Spleen (tissue), 11 donors: ENCODE measurements around the gene MAEA. TPM values are rescaled to one million over a fixed set of nuclear protein-coding genes. Genes with fewer than 3 reads are reported as not detected.

Experiments
- DNase-seq: peaks from one replicate; pipeline ENCODE4 v3.0.0-alpha.2; 2020
- H3K27ac ChIP-seq, 8 donors: fragments of 200-600 bp; sonication (generic) in 7 of 8; 1 replicate in 4 of 8; 2 replicates in 4 of 8; pipeline versions ENCODE4 v1.5.0 to v1.8.0; 2016 to 2021; ENCODE audit warnings: inconsistent platforms in 4 of 8, mild to moderate bottlenecking in 4 of 8, moderate library complexity in 1 of 8
- H3K27me3 ChIP-seq, 7 donors: fragments of 200-600 bp; sonication (generic) in 6 of 7; replicated peaks in 1 of 7; 1 replicate in 4 of 7; 2 replicates in 3 of 7; pipeline versions ENCODE4 v1.5.0 to v1.8.0; 2016 to 2021; ENCODE audit warnings: inconsistent platforms in 3 of 7, mild to moderate bottlenecking in 1 of 7
- H3K36me3 ChIP-seq, 6 donors: fragments of 200-600 bp; sonication (generic) in 5 of 6; 1 replicate in 4 of 6; 2 replicates in 2 of 6; pipeline versions ENCODE4 v1.5.0 to v1.8.0; 2016 to 2021; ENCODE audit warnings: inconsistent platforms in 2 of 6
- H3K4me1 ChIP-seq, 6 donors: fragments of 200-600 bp; sonication (generic) in 5 of 6; 1 replicate in 3 of 6; 2 replicates in 3 of 6; pipeline versions ENCODE4 v1.5.0 to v1.8.0; 2016 to 2021; ENCODE audit warnings: inconsistent platforms in 3 of 6
- H3K4me3 ChIP-seq, 8 donors: fragments of 200-600 bp; sonication (generic) in 7 of 8; 1 replicate in 4 of 8; 2 replicates in 4 of 8; pipeline versions ENCODE4 v1.5.0 to v1.8.0; 2016 to 2021; ENCODE audit warnings: inconsistent platforms in 4 of 8, mild to moderate bottlenecking in 4 of 8, moderate library complexity in 2 of 8
- H3K9me3 ChIP-seq, 8 donors: fragments of 200-600 bp; sonication (generic) in 7 of 8; 1 replicate in 4 of 8; 2 replicates in 4 of 8; pipeline versions ENCODE4 v1.5.0 to v1.8.0; 2016 to 2021; ENCODE audit warnings: inconsistent platforms in 4 of 8
- POLR2A ChIP-seq, 3 donors: fragments of 450-650 bp; IDR thresholded peaks; one replicate each; pipeline ENCODE4 v1.5.1; 2017; ENCODE audit warnings: antibody characterized with exemption in 3 of 3, mild to moderate bottlenecking in 1 of 3
- POLR2AphosphoS5 ChIP-seq, 3 donors: sonication (generic); formaldehyde crosslinking; IDR thresholded peaks; one replicate each; pipeline ENCODE4 v1.5.1; 2017; ENCODE audit warnings: antibody characterized with exemption in 3 of 3
- WGBS, 5 donors: extraction: QIAGEN DNeasy Blood & Tissue Kit in 3 of 5; methylation state at CpG; one replicate each; pipeline versions ENCODE4 v1.1.5 to v1.1.7; 2013 to 2018; 5-methylcytosine and 5-hydroxymethylcytosine counted together
- intact Hi-C: fragments of 100-400 bp; cut with DNase I; formaldehyde crosslinking; loops from one replicate; pipeline ENCODE4 v1.15.0; 2023; ENCODE audit warnings: low total_unique reads
- polyA plus RNA-seq, 3 donors: library from polyadenylated mRNA; stranded (reverse); fragments of 200-250 nt; gene quantifications; one replicate each; pipeline ENCODE4 v1.2.1, GENCODE V29; 2013
- total RNA-seq, 7 donors: library from RNA; depleted of rRNA in 3 of 7; stranded (reverse); fragments of >200 nt in 3 of 7; fragmentation: NEBNext Ultra II Directional in 4 of 7; extraction: Animal tissue kit (Norgen Biotek cat#: 25700) in 4 of 7; gene quantifications; one replicate each; pipeline versions ENCODE4 v1.1.0 to v1.2.1, GENCODE V29; 2016 to 2021
- TF ChIP-seq, protein P1 (sequence below), 11 experiments: fragments of 200-600 bp in 7 of 11; fragments of 450-650 bp in 4 of 11; sonication (generic) in 4 of 11; IDR thresholded peaks in 8 of 11; conservative IDR thresholded peaks in 3 of 11; 1 replicate in 7 of 11; 2 replicates in 4 of 11; pipeline versions ENCODE4 v1.4.0 to v1.8.0; 2016 to 2021; ENCODE audit warnings: antibody characterized with exemption in 11 of 11, inconsistent platforms in 4 of 11, mild to moderate bottlenecking in 1 of 11
- donor health status: healthy with polysubstance abuse.
- donor health status: DM: no; HTN: no; CAD: no; lungs with moderate emphysema.
- donor health status: DM: no; HTN: no; CAD: no.
- donor health status: Bipolar disorder and iron deficiency.
- donor health status: healthy.
- donor health status: DM: no; HTN: no; CAD: no.
- donor health status: DM: yes; HTN: yes; CAD: no.

The MAEA gene
- total and polyA plus RNA-seq, 10 donors: 46.6 to 112 (median 80.1) TPM

- intact Hi-C loops: no loop called here
- WGBS, 5 donors: 85 to 90% (median 88%) methylated on average over 21 to 27 of the region's 27 CpGs
- peaks cover 0 to 96% (median 39%) of the 10 kb centered on the region in 6 donors for H3K36me3 ChIP-seq
- peak; percentile 67 for DNase-seq
- no peaks in the 10 kb centered on the region for H3K27me3 ChIP-seq
- H3K4me3 ChIP-seq: no peak overlapping the region
- H3K27ac ChIP-seq: no peak overlapping the region
- TF ChIP-seq, protein P1, sequence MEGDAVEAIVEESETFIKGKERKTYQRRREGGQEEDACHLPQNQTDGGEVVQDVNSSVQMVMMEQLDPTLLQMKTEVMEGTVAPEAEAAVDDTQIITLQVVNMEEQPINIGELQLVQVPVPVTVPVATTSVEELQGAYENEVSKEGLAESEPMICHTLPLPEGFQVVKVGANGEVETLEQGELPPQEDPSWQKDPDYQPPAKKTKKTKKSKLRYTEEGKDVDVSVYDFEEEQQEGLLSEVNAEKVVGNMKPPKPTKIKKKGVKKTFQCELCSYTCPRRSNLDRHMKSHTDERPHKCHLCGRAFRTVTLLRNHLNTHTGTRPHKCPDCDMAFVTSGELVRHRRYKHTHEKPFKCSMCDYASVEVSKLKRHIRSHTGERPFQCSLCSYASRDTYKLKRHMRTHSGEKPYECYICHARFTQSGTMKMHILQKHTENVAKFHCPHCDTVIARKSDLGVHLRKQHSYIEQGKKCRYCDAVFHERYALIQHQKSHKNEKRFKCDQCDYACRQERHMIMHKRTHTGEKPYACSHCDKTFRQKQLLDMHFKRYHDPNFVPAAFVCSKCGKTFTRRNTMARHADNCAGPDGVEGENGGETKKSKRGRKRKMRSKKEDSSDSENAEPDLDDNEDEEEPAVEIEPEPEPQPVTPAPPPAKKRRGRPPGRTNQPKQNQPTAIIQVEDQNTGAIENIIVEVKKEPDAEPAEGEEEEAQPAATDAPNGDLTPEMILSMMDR (IDR thresholded peaks at IDR 0.05 in 8 of 11, conservative IDR thresholded peaks at IDR 0.05 in 3 of 11): no peak
- TF ChIP-seq POLR2AphosphoS5 (IDR thresholded peaks at IDR 0.05): no peak
- TF ChIP-seq POLR2A (IDR thresholded peaks at IDR 0.05): no peak
- H3K9me3 ChIP-seq: peaks cover 0 to 15% (median 7%) of the 10 kb centered on the region in 8 donors
- H3K4me1 ChIP-seq: no peaks in the 10 kb centered on the region
Measured at GRCh38 chr4:1382776-1383727, 93.4 kb downstream of the MAEA start.

DNA sequence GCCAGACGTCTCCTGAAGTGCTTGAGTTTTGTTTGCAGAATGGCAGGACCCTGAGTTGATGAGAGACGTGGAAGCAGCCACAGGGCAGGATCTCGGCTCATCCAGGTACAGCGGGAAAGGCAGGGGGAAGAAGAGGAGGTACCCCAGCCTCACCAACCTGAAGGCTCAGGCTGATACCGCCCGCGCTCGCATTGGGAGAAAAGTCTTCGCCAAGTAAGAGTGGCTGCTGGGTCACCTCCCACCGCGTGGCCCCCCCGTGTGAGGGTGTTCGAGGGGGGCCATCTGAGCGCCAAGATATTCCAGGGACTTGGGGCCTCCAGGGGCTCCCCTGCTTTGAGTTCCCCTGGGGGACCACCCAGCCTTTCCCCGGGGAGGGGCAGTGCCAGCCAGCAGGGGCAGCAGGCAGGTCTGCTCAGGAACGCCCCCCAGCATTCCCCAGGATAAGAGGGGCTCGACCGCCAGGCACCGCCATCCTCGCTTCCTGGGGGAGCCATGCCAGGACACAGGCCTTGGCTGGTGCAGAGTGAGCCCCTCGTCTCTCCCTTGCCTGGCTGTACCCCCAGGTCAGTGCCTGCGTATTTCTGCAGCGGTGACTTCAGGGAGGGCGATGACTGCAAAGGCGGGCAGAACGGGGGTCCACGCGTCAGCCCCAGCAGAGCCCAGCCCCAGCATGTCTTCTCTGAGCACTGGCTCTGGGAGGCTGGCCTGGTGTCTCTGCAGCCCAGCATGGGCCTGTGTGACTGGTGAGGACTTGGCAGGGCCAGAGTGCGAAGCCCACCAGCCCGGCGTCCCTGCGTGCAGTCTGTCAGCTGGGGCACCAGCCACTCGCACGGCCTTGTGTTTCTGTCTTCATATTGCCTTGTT is 94.3 kb downstream of the MAEA start:
- 91 to 96% (median 93%) methylated on average over 26 to 34 of the region's 34 CpGs for WGBS, 5 donors
- DNase-seq: peak; percentile 68
- no peak overlapping the region for H3K4me3 ChIP-seq
- intact Hi-C loops: no loop called here
- no peak for TF ChIP-seq POLR2A (IDR thresholded peaks at IDR 0.05)
- TF ChIP-seq POLR2AphosphoS5 (IDR thresholded peaks at IDR 0.05): no peak
- TF ChIP-seq, protein P1 (IDR thresholded peaks at IDR 0.05 in 8 of 11, conservative IDR thresholded peaks at IDR 0.05 in 3 of 11): no peak
- H3K9me3 ChIP-seq: peaks cover 4 to 24% (median 16%) of the 10 kb centered on the region in 8 donors
- H3K4me1 ChIP-seq: no peaks in the 10 kb centered on the region
- no peaks in the 10 kb centered on the region for H3K27me3 ChIP-seq
- H3K27ac ChIP-seq: no peak overlapping the region
- peaks cover 0 to 97% (median 41%) of the 10 kb centered on the region in 6 donors for H3K36me3 ChIP-seq

GRCh38 chr4:1384675-1385372 is 95.1 kb downstream of the MAEA start:
- H3K27ac ChIP-seq: no peak overlapping the region
- DNase-seq: peak; percentile 62

More at GRCh38 chr4:1384675-1385372, 95.1 kb downstream of the MAEA start:
- intact Hi-C loops: no loop called here
- TF ChIP-seq, protein P1 (IDR thresholded peaks at IDR 0.05 in 8 of 11, conservative IDR thresholded peaks at IDR 0.05 in 3 of 11): no peak
- TF ChIP-seq POLR2AphosphoS5 (IDR thresholded peaks at IDR 0.05) (no peak), POLR2A (IDR thresholded peaks at IDR 0.05) (no peak)
- Histone ChIP-seq H3K36me3 (peaks cover 0 to 98% (median 44%) of the 10 kb centered on the region in 6 donors), H3K4me1 (no peaks in the 10 kb centered on the region), H3K27me3 (no peaks in the 10 kb centered on the region), H3K4me3 (no peak overlapping the region), H3K9me3 (peaks cover 4 to 33% (median 24%) of the 10 kb centered on the region in 8 donors)
- 80 to 94% (median 92%) methylated on average over 9 to 16 of the region's 16 CpGs for WGBS, 5 donors
